ENCODE measurements around the gene TRIM62.
A peak's percentile ranks its signal among the peaks of the same experiment; 100 is the strongest.
"Not testable (repeated sequence)": the region's sequence is repeated elsewhere in the genome, so short reads cannot be mapped to it uniquely, and the experiment has no call there.

The TRIM62 gene

DNA sequence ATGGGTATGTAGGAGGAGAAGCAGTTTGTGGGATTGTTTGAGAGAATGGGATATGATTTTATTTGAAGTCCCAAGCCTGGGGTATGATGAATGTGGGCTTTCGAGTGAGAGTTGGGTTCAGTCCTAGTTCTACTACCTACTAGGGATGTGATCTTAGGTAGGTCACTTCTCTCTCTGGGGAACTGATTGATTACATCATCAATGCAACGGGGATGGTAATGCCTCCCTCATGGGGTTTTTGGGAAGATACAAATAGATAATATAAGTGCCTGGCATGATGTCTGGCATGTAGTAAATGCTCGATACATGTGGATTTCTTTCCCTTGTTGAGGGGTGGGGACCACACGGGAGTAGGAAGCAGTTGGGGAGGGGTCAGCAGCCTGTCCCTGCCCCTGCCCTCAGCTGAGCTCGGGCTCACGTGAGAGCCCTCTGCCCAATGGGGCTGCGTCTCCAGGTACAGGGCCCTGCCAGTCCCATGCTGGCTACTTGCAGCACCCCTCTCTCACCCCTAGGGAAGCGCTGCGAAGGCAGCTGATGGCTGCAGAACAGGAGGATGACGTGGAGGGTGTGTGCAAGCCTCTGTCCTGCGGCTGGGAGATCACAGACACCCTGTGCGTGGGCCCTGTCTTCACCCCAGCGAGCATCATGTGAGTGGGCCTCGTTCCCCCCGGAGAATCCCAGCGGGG is 62.2 kb downstream of the TRIM62 start:
- no peak overlapping the region for H3K27ac ChIP-seq
- TF ChIP-seq, protein P1, sequence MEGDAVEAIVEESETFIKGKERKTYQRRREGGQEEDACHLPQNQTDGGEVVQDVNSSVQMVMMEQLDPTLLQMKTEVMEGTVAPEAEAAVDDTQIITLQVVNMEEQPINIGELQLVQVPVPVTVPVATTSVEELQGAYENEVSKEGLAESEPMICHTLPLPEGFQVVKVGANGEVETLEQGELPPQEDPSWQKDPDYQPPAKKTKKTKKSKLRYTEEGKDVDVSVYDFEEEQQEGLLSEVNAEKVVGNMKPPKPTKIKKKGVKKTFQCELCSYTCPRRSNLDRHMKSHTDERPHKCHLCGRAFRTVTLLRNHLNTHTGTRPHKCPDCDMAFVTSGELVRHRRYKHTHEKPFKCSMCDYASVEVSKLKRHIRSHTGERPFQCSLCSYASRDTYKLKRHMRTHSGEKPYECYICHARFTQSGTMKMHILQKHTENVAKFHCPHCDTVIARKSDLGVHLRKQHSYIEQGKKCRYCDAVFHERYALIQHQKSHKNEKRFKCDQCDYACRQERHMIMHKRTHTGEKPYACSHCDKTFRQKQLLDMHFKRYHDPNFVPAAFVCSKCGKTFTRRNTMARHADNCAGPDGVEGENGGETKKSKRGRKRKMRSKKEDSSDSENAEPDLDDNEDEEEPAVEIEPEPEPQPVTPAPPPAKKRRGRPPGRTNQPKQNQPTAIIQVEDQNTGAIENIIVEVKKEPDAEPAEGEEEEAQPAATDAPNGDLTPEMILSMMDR (conservative IDR thresholded peaks at IDR 0.05; ENCODE audit: low read depth), result no peak
- ChIA-PET CTCF (no interaction called here), POLR2A (ENCODE audit: low non-redundant PET) (no interaction called here)
- no peak for DNase-seq (ENCODE audit: low spot score)

DNA sequence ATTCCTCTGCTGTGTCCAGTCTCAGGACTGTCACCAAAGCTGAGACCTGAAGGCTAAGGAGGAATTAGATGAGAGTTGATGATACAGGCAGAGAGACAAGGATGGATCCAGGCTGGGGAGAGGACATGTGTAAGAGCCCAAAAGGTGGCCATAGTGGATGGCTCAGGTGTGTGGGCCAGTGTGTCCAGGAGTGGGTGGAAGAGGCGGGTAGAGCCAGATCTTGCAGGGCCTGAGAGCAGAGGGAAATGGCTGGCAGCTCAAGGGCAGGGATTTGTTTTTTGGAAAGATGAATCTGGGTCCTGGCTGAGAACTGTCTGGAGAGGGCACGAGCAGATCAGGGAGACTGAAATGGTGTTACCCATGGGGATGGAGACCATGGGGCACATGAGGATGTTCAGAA is 62.8 kb downstream of the TRIM62 start:
- DNase-seq (ENCODE audit: low spot score), result no peak
- TF ChIP-seq, protein P1 (conservative IDR thresholded peaks at IDR 0.05; ENCODE audit: low read depth), result no peak
- H3K27ac ChIP-seq, result no peak overlapping the region
- CTCF ChIA-PET, result no interaction called here
- POLR2A ChIA-PET (ENCODE audit: low non-redundant PET), result no interaction called here

DNA sequence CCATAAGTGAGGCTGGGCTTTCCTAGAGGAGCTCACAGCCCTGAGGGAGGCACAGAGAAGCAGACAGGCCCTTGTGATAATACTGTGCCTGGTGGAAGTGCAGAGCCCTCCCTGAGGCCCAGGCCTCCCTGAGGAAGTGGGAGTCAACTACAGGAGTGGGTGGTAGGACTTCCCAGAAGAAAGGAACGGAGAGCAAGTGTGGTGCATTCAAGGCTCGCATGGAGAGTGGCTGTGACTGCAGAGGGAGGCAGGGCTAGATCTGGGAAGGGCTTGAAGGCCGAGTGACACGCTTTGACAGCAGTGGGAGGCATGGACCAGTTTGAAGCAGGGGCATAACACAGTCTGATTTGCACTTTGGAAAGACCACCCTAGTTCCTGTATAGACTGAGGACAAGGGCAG is 63.6 kb downstream of the TRIM62 start:
- no peak overlapping the region for H3K27ac ChIP-seq
- ChIA-PET CTCF (no interaction called here), POLR2A (ENCODE audit: low non-redundant PET) (no interaction called here)
- no peak for DNase-seq (ENCODE audit: low spot score)
- TF ChIP-seq, protein P1 (conservative IDR thresholded peaks at IDR 0.05; ENCODE audit: low read depth), result no peak

DNA sequence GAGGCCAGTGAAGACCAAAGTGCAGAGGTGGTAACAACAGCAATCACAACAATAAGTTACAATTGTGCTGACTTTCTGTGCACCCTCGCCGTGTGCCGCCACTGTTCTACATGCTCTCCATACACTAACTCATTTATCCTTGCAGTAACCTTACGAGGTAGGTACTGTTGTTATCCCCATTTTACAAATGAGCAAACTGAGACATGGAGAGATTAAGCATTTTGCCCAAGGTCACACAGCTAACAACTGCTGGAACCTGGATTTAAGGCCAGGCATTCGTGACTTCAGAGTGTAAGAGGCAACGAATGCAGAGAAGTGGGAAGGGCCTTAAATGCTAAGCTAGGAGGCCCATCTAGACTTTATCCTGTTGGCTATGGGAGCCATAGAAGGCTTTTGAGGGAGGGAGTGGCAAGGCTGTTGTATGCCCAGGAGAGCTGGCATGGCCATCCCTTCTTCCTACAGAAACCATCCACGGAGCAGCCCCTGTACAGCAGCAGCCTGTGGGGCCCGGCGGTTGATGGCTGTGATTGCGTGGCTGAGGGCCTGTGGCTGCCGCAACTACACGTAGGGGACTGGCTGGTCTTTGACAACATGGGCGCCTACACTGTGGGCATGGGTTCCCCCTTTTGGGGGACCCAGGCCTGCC is 64.3 kb downstream of the TRIM62 start:
- TF ChIP-seq, protein P1 (conservative IDR thresholded peaks at IDR 0.05; ENCODE audit: low read depth), result no peak
- CTCF ChIA-PET, result interaction anchor here (0.6 kb wide), 2 partner anchors 24 to 181 kb away, joined by 3 to 4 read pairs; no protein-coding TSS in a partner anchor
- no peak for DNase-seq (ENCODE audit: low spot score)
- POLR2A ChIA-PET (ENCODE audit: low non-redundant PET), result no interaction called here
- H3K27ac ChIP-seq, result no peak overlapping the region

DNA sequence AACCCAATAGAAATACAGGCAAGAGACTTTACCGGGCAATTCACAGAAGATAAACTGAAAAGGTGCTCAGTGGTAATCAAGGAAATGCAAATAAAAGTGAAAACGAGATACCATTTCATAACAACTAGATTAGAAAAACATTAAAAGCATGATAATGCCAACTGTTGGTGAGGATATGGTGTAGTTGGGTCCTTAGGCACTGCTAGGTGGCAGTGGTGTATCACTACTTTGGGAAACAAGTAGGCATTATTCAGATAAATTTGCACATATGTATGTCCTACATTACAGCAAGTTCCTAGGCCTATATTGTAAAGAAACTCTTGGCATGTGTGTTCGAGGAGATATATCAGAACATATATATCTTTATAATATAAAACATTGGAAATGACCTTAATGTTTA is 69.9 kb downstream of the TRIM62 start:
- ChIA-PET CTCF (interaction anchor here (0.7 kb wide), 1 partner anchor 355 kb away, joined by 6 read pairs; no protein-coding TSS in a partner anchor), POLR2A (ENCODE audit: low non-redundant PET) (no interaction called here)
- TF ChIP-seq, protein P1 (conservative IDR thresholded peaks at IDR 0.05; ENCODE audit: low read depth), result peak; percentile 36; the same call in 1 of the 2 replicates
- DNase-seq (ENCODE audit: low spot score), result no peak
- no peak overlapping the region for H3K27ac ChIP-seq

DNA sequence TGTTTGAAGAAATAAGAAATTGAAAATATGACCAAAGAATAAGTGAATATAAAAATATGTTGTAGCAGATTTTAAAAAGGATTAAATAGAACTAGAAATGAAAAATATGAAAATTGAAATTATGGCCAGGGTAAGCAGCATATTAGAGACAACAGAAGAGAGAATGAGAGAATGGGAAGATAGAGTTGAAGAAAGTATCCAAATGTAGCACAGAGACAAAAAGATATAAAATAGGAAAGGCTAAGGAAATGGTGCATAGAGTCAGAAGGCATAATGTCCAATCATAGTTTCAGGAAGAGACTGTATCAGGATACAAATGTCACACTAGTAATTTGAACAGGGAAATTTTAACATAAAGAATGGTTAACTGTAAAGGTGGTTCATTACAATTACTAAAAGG is 71.4 kb downstream of the TRIM62 start:
- ChIA-PET CTCF (no interaction called here), POLR2A (ENCODE audit: low non-redundant PET) (no interaction called here)
- DNase-seq (ENCODE audit: low spot score), result no peak
- TF ChIP-seq, protein P1 (conservative IDR thresholded peaks at IDR 0.05; ENCODE audit: low read depth), result no peak
- H3K27ac ChIP-seq, result no peak overlapping the region

DNA sequence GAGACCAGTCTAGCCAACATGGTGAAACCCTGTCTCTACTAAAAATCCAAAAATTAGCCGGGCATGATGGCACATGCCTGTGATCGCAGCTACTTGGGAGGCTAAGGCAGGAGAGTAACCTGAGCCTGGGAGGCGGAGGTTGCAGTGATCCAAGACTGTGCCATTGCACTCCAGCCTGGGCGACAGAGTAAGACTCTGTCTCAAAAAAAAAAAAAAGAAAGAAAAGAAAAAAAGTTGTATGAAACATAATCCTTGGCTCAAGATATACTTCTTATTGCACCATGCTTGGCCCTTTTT is 81.8 kb downstream of the TRIM62 start:
- DNase-seq (ENCODE audit: low spot score), result not testable (repeated sequence)
- ChIA-PET CTCF (interaction anchor here (1.0 kb wide), 1 partner anchor 14 kb away, joined by 3 read pairs; no protein-coding TSS in a partner anchor), POLR2A (ENCODE audit: low non-redundant PET) (interaction anchor here (0.6 kb wide), 1 partner anchor 191 kb away, joined by 3 read pairs; no protein-coding TSS in a partner anchor)
- peak overlapping the region; percentile 82 for H3K27ac ChIP-seq
